GM23338 (cell line): ENCODE measurements around the gene AP2A1. TPM values are rescaled to one million over a fixed set of nuclear protein-coding genes. Genes with fewer than 3 reads are reported as not detected.

Experiments
- ATAC-seq: fragments of 200-7000 bp; cut with Tn5 transposase; 3 replicates; pipeline ENCODE4 v1.9.1; 2020
- DNase-seq: peaks from one replicate; pipeline ENCODE4 v3.0.0-alpha.2; 2015; ENCODE audit warnings: low spot score
- H2AFZ ChIP-seq: fragments of 200-600 bp; sonication (generic); 2 replicates; pipeline ENCODE4 v1.8.0; 2016; ENCODE audit warnings: antibody characterized with exemption, mild to moderate bottlenecking, moderate library complexity
- H3F3A ChIP-seq: fragments of 200-600 bp; sonication (generic); replicated peaks from 2 replicates; pipeline ENCODE4 v1.8.0; 2017; ENCODE audit warnings: antibody characterized with exemption, mixed run types, low read depth
- H3K27ac ChIP-seq: fragments of 200-600 bp; sonication (generic); 2 replicates; pipeline ENCODE4 v1.6.1; 2016; ENCODE audit warnings: low read depth
- H3K27me3 ChIP-seq: fragments of 200-600 bp; sonication (generic); 2 replicates; pipeline ENCODE4 v1.8.0; 2016; ENCODE audit warnings: mild to moderate bottlenecking, mixed run types, moderate library complexity; ENCODE audit not compliant: insufficient read depth
- H3K36me3 ChIP-seq: fragments of 200-600 bp; sonication (generic); 2 replicates; pipeline ENCODE4 v1.8.0; 2016; ENCODE audit warnings: mild to moderate bottlenecking; ENCODE audit not compliant: insufficient read depth
- H3K4me1 ChIP-seq: fragments of 200-600 bp; sonication (generic); 2 replicates; pipeline ENCODE4 v1.8.0; 2016; ENCODE audit warnings: mild to moderate bottlenecking, moderate library complexity; ENCODE audit not compliant: insufficient read depth
- H3K4me2 ChIP-seq: fragments of 200-600 bp; sonication (generic); 2 replicates; pipeline ENCODE4 v1.7.1; 2017; ENCODE audit warnings: mixed run types
- H3K4me3 ChIP-seq: fragments of 200-600 bp; sonication (generic); 2 replicates; pipeline ENCODE4 v1.6.1; 2016; ENCODE audit warnings: mixed run types
- H3K79me2 ChIP-seq: fragments of 200-600 bp; sonication (generic); replicated peaks from 2 replicates; pipeline ENCODE4 v1.8.0; 2017; ENCODE audit warnings: mild to moderate bottlenecking; ENCODE audit not compliant: insufficient read depth
- H3K9me2 ChIP-seq: fragments of 200-600 bp; sonication (generic); 2 replicates; pipeline ENCODE4 v1.8.0; 2017; ENCODE audit not compliant: insufficient read depth
- H4K20me1 ChIP-seq: fragments of 200-600 bp; sonication (generic); replicated peaks from 2 replicates; pipeline ENCODE4 v1.8.0; 2017; ENCODE audit warnings: mild to moderate bottlenecking; ENCODE audit not compliant: insufficient read depth
- H3K27ac Mint-ChIP-seq: 2 replicates; pipeline ENCODE4 v1.8.0; 2020; ENCODE audit warnings: inconsistent platforms, mild to moderate bottlenecking, moderate library complexity, mixed read lengths
- H3K27me3 Mint-ChIP-seq: 3 replicates; pipeline ENCODE4 v1.8.0; 2022; ENCODE audit warnings: low read depth, mild to moderate bottlenecking, moderate library complexity, mixed read lengths, inconsistent platforms; ENCODE audit not compliant: insufficient read depth, poor library complexity
- H3K36me3 Mint-ChIP-seq: 3 replicates; pipeline ENCODE4 v1.8.0; 2021; ENCODE audit warnings: low read depth, mild to moderate bottlenecking, inconsistent platforms, moderate library complexity, mixed read lengths
- H3K4me1 Mint-ChIP-seq: 3 replicates; pipeline ENCODE4 v1.8.0; 2020; ENCODE audit warnings: mild to moderate bottlenecking, inconsistent platforms, mixed read lengths
- H3K4me3 Mint-ChIP-seq: 3 replicates; pipeline ENCODE4 v1.8.0; 2021; ENCODE audit warnings: moderate library complexity, mild to moderate bottlenecking, inconsistent platforms, mixed read lengths
- H3K9me3 Mint-ChIP-seq: 3 replicates; pipeline ENCODE4 v1.8.0; 2020; ENCODE audit warnings: moderate library complexity, mild to moderate bottlenecking, inconsistent platforms, mixed read lengths
- CREB1 ChIP-seq: fragments of 250-450 bp; sonication (Bioruptor Pico); IDR thresholded peaks from 2 replicates; pipeline ENCODE4 v1.5.0; 2020; ENCODE audit warnings: low read depth, mild to moderate bottlenecking, moderate library complexity
- CTCF ChIP-seq, 2 experiments: fragments of 200-600 bp in 1 of 2; sonication (generic) in 1 of 2; conservative IDR thresholded peaks; 2 replicates each; pipeline versions ENCODE4 v1.5.1 to v1.6.1; 2016 to 2017; ENCODE audit warnings: antibody characterized with exemption in 2 of 2, low read depth in 2 of 2, mild to moderate bottlenecking in 2 of 2, moderate library complexity in 1 of 2
- ETS1 ChIP-seq: IDR thresholded peaks from 2 replicates; pipeline ENCODE4 v1.6.1; 2016; ENCODE audit warnings: antibody characterized with exemption
- EZH2 ChIP-seq: fragments of 200-600 bp; sonication (generic); IDR thresholded peaks from one replicate; pipeline ENCODE4 v1.8.0; 2017; ENCODE audit warnings: antibody characterized with exemption, mild to moderate bottlenecking, low read depth; ENCODE audit not compliant: unreplicated experiment
- EZH2phosphoT487 ChIP-seq: fragments of 200-600 bp; sonication (generic); IDR thresholded peaks from one replicate; pipeline ENCODE4 v1.8.1; 2018; ENCODE audit warnings: antibody characterized with exemption; ENCODE audit not compliant: unreplicated experiment
- NANOG ChIP-seq: IDR thresholded peaks from 2 replicates; pipeline ENCODE4 v1.6.1; 2016; ENCODE audit warnings: antibody characterized with exemption, borderline replicate concordance
- POLR2AphosphoS5 ChIP-seq: IDR thresholded peaks from 2 replicates; pipeline ENCODE4 v1.6.1; 2016; ENCODE audit warnings: antibody characterized with exemption, low read depth
- ZNF114 ChIP-seq: fragments of 250-450 bp; sonication (Bioruptor Pico); IDR thresholded peaks from 2 replicates; pipeline ENCODE4 v1.5.0; 2020; ENCODE audit warnings: mild to moderate bottlenecking, moderate library complexity
- ZNF331 ChIP-seq: fragments of 250-450 bp; sonication (Bioruptor Pico); IDR thresholded peaks from 2 replicates; pipeline ENCODE4 v1.5.0; 2020; ENCODE audit warnings: low read depth, mild to moderate bottlenecking, moderate library complexity
- ZNF462 ChIP-seq: fragments of 250-450 bp; sonication (Bioruptor Pico); IDR thresholded peaks from 2 replicates; pipeline ENCODE4 v1.5.0; 2020; ENCODE audit warnings: mild to moderate bottlenecking, moderate library complexity
- polyA plus RNA-seq: library from polyadenylated mRNA; unstranded; fragments of >200 nt; fragmentation: Nextera tagmentation; extraction: Ambion mirVana; gene quantifications from 2 replicates; pipeline ENCODE4 v1.2.1, GENCODE V29; 2016
- total RNA-seq: library from RNA; depleted of rRNA; stranded (reverse); fragments of >200 nt; shearing (Covaris generic); gene quantifications from 2 replicates; pipeline ENCODE4 v1.2.3, GENCODE V29; 2014

Gene AP2A1
- total and polyA plus RNA-seq, 2 experiments from 2014 or later: 34.1 to 129 TPM

GRCh38 chr19:49849433-49850220, 82.8 kb downstream of the AP2A1 start:
- Mint-ChIP-seq H3K27ac (no peak overlapping the region), H3K36me3 (peaks cover 35% of the 10 kb centered on the region), H3K9me3 (peaks cover 10% of the 10 kb centered on the region; the same call in 2 of the 3 replicates), H3K4me3 (peak overlapping the region; percentile 78), H3K27me3 (peaks cover 19% of the 10 kb centered on the region), H3K4me1 (peaks cover 24% of the 10 kb centered on the region)
- peak overlapping the region; percentile 11; the same call in 1 of the 2 replicates for H2AFZ ChIP-seq
- H4K20me1 ChIP-seq: peaks cover 31% of the 10 kb centered on the region
- H3K27ac ChIP-seq: 0 out of 2 replicates have a peak overlapping the region, but pooled peaks have one; percentile 24
- H3F3A ChIP-seq: peaks cover 20% of the 10 kb centered on the region
- peaks cover 21% of the 10 kb centered on the region for H3K4me1 ChIP-seq
- DNase-seq (no peak), ATAC-seq (no peak)
- H3K4me2 ChIP-seq: peak overlapping the region; percentile 94
- 0 out of 2 replicates have a peak, but pooled peaks cover 3% of the 10 kb centered on the region for H3K9me2 ChIP-seq
- H3K27me3 ChIP-seq: no peaks in the 10 kb centered on the region
- no peak for TF ChIP-seq ZNF331 (CRISPR knock-in tag)
- no peaks in the 10 kb centered on the region; the same call in 1 of the 2 replicates for H3K36me3 ChIP-seq
- peaks cover 37% of the 10 kb centered on the region for H3K79me2 ChIP-seq
- H3K4me3 ChIP-seq: peak overlapping the region; percentile 88

- H4K20me1 ChIP-seq: peaks cover 31% of the 10 kb centered on the region
- peak; percentile 2; the same call in 2 of the 3 replicates for ATAC-seq
- H3K27me3 ChIP-seq: no peaks in the 10 kb centered on the region
- H3K27ac ChIP-seq: 0 out of 2 replicates have a peak overlapping the region, but pooled peaks have one; percentile 24
- H3F3A ChIP-seq: peaks cover 22% of the 10 kb centered on the region
- peaks cover 10% of the 10 kb centered on the region; the same call in 2 of the 3 replicates for H3K9me3 Mint-ChIP-seq
- H3K79me2 ChIP-seq: peaks cover 37% of the 10 kb centered on the region
- peaks cover 19% of the 10 kb centered on the region for H3K27me3 Mint-ChIP-seq
- H3K4me2 ChIP-seq: peak overlapping the region; percentile 94
- H3K36me3 ChIP-seq: no peaks in the 10 kb centered on the region; the same call in 1 of the 2 replicates
- H2AFZ ChIP-seq: peak overlapping the region; percentile 11; the same call in 1 of the 2 replicates
- peak overlapping the region; percentile 78 for H3K4me3 Mint-ChIP-seq
- DNase-seq: no peak
- H3K4me3 ChIP-seq: peak overlapping the region; percentile 88
- H3K9me2 ChIP-seq: 0 out of 2 replicates have a peak, but pooled peaks cover 3% of the 10 kb centered on the region
- peaks cover 24% of the 10 kb centered on the region for H3K4me1 Mint-ChIP-seq
- no peak overlapping the region for H3K27ac Mint-ChIP-seq
- peaks cover 21% of the 10 kb centered on the region for H3K4me1 ChIP-seq
- H3K36me3 Mint-ChIP-seq: peaks cover 37% of the 10 kb centered on the region
- TF ChIP-seq ZNF114 (CRISPR knock-in tag) (no peak), ZNF331 (CRISPR knock-in tag) (no peak), NANOG (no peak), CREB1 (no peak), ETS1 (no peak), EZH2 (no peak), POLR2AphosphoS5 (no peak), EZH2phosphoT487 (no peak), CTCF (conservative IDR thresholded peaks at IDR 0.05; ENCODE audit: low read depth in 2 of 2) (no peak), ZNF462 (CRISPR knock-in tag) (no peak)
These were observed 83.4 kb downstream of the AP2A1 start for GRCh38 chr19:49850221-49850486.
